Measurements from ENCODE around the gene ZNF33B. TPM values are rescaled to one million over a fixed set of nuclear protein-coding genes. Genes with fewer than 3 reads are reported as not detected.

ZNF33B gene
- total and polyA plus RNA-seq, 9 of the 15 experiments (the other 6 are each of a cell fraction or from before 2014, with no cell fraction given), result 6.9 to 23.9 (median 15.4) TPM

DNA sequence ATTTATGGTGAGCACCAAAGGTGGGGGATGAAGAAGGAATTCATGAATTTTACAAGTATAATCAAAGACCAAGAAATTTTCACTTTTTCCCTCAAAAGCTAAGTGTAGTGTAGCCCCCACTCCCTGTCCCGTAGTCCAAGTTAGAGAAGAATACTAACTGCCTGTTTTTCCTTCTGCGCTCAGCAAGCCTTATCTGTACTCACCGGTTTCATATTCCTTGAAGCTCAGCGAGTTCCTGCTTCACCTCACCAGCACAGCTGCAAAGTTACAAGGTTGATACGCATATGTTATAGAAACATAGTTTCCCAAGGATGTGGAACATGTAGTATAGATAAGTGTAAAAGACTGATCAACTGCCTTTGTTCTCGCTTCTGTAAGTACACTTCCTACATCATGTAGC, 16.0 kb upstream of the ZNF33B start (continued):
- no peak for TF ChIP-seq CEBPZ (IDR thresholded peaks at IDR 0.05; ENCODE audit: borderline replicate concordance, low read depth, low read length)
- peak; percentile 92 for TF ChIP-seq GATA2 (CRISPR knock-in tag; IDR thresholded peaks at IDR 0.05)
- TF ChIP-seq YBX1 (IDR thresholded peaks at IDR 0.05), result no peak
- no peak for TF ChIP-seq NR2C2 (CRISPR knock-in tag; IDR thresholded peaks at IDR 0.05)
- peak; percentile 16; the same call in 1 of the 2 replicates for TF ChIP-seq NR2C2 (tag; IDR thresholded peaks at IDR 0.05)
- no peak for TF ChIP-seq E2F3 (CRISPR knock-in tag; IDR thresholded peaks at IDR 0.05)
- TF ChIP-seq ZNF347 (CRISPR knock-in tag; IDR thresholded peaks at IDR 0.05; ENCODE audit: low read depth), result no peak
- TF ChIP-seq RFX7 (CRISPR knock-in tag; IDR thresholded peaks at IDR 0.05), result no peak
- peak; percentile 53; the same call in 1 of the 2 replicates for TF ChIP-seq ATF7 (IDR thresholded peaks at IDR 0.05)
- peak in 1 of 2 experiments; percentile 49; a peak in 1 of 4 replicates for TF ChIP-seq ARNT (IDR thresholded peaks at IDR 0.05)
- TF ChIP-seq FOXA1 (IDR thresholded peaks at IDR 0.05; ENCODE audit: borderline replicate concordance), result no peak
- peak; percentile 57; the same call in 1 of the 2 replicates for TF ChIP-seq RNF2 (IDR thresholded peaks at IDR 0.05)
- TF ChIP-seq MCM7 (IDR thresholded peaks at IDR 0.05), result no peak
- TF ChIP-seq GABPA (tag; conservative IDR thresholded peaks at IDR 0.05; ENCODE audit: low read depth), result no peak
- TF ChIP-seq ELF4 (CRISPR knock-in tag; IDR thresholded peaks at IDR 0.05), result no peak
- TF ChIP-seq ATF1 (CRISPR knock-in tag; IDR thresholded peaks at IDR 0.05), result no peak
- peak; percentile 37; the same call in 1 of the 2 replicates for TF ChIP-seq ATF1 (tag; IDR thresholded peaks at IDR 0.05)
- TF ChIP-seq ZNF695 (CRISPR knock-in tag; IDR thresholded peaks at IDR 0.05), result no peak
- peak; percentile 41; the same call in 1 of the 2 replicates for TF ChIP-seq RBFOX2 (IDR thresholded peaks at IDR 0.05; ENCODE audit: low read depth, low read length)
- TF ChIP-seq TAF9B (IDR thresholded peaks at IDR 0.05; ENCODE audit: partially characterized antibody), result peak; percentile 23
- peak; percentile 45; the same call in 1 of the 2 replicates for TF ChIP-seq CXXC5 (CRISPR knock-in tag; IDR thresholded peaks at IDR 0.05)
- TF ChIP-seq KDM1A (IDR thresholded peaks at IDR 0.05), result peak; percentile 34 to 38; a peak in 3 of 4 replicates
- TF ChIP-seq DACH1 (IDR thresholded peaks at IDR 0.05; ENCODE audit: partially characterized antibody), result no peak
- TF ChIP-seq CBX5 (IDR thresholded peaks at IDR 0.05; ENCODE audit: borderline replicate concordance, low read depth), result 0 out of 2 replicates have a peak, but pooled peaks have one; percentile 11
- TF ChIP-seq TAL1 (IDR thresholded peaks at IDR 0.05), result peak; percentile 81
- TF ChIP-seq ZNF121 (CRISPR knock-in tag; conservative IDR thresholded peaks at IDR 0.05), result no peak
- TF ChIP-seq, protein P1, sequence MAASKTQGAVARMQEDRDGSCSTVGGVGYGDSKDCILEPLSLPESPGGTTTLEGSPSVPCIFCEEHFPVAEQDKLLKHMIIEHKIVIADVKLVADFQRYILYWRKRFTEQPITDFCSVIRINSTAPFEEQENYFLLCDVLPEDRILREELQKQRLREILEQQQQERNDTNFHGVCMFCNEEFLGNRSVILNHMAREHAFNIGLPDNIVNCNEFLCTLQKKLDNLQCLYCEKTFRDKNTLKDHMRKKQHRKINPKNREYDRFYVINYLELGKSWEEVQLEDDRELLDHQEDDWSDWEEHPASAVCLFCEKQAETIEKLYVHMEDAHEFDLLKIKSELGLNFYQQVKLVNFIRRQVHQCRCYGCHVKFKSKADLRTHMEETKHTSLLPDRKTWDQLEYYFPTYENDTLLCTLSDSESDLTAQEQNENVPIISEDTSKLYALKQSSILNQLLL (CRISPR knock-in tag; IDR thresholded peaks at IDR 0.05; ENCODE audit: borderline replicate concordance), result no peak
- peak; percentile 62 for TF ChIP-seq PML (IDR thresholded peaks at IDR 0.05; ENCODE audit: low read length)
- TF ChIP-seq CBX1 (IDR thresholded peaks at IDR 0.05; ENCODE audit: low read depth), result no peak
- TF ChIP-seq NRF1 (conservative IDR thresholded peaks at IDR 0.05 in 1 of 2, IDR thresholded peaks at IDR 0.05 in 1 of 2), result 0 out of 4 replicates have a peak, but pooled peaks of 1 of the 2 experiments have one; percentile 21
- peak; percentile 16; the same call in 1 of the 2 replicates for TF ChIP-seq ETV5 (CRISPR knock-in tag; IDR thresholded peaks at IDR 0.05; ENCODE audit: low read depth)
